Adrenal gland (tissue), 12 donors: ENCODE measurements around the gene MVB12B. TPM values are rescaled to one million over a fixed set of nuclear protein-coding genes. Genes with fewer than 3 reads are reported as not detected.

Source experiments
- DNase-seq, 7 donors: peaks; one replicate each; pipeline ENCODE4 v3.0.0-alpha.2; 2019 to 2020
- H3K27ac ChIP-seq, 5 donors: fragments of 200-600 bp; sonication (generic) in 4 of 5; 1 replicate in 3 of 5; 2 replicates in 2 of 5; pipeline versions ENCODE4 v1.5.1 to v1.8.0; 2016 to 2020; ENCODE audit warnings: mild to moderate bottlenecking in 1 of 5
- H3K27me3 ChIP-seq: fragments of 200-600 bp; 2 replicates; pipeline ENCODE4 v1.8.0; 2021
- H3K36me3 ChIP-seq, 2 donors: fragments of 200-600 bp; replicated peaks in 1 of 2; 1 replicate in 1 of 2; 2 replicates in 1 of 2; pipeline versions ENCODE4 v1.5.1 to v1.8.0; 2018 to 2022
- H3K4me1 ChIP-seq, 2 donors: fragments of 200-600 bp; replicated peaks in 1 of 2; 1 replicate in 1 of 2; 2 replicates in 1 of 2; pipeline versions ENCODE4 v1.5.1 to v1.8.0; 2018 to 2021
- H3K4me3 ChIP-seq, 4 donors: fragments of 200-600 bp; sonication (generic) in 3 of 4; one replicate each; pipeline ENCODE4 v1.5.1; 2016 to 2018
- H3K9me3 ChIP-seq, 3 donors: fragments of 200-600 bp; sonication (generic) in 1 of 3; replicated peaks in 1 of 3; 1 replicate in 2 of 3; 2 replicates in 1 of 3; pipeline versions ENCODE4 v1.5.1 to v1.8.0; 2016 to 2021
- CTCF ChIP-seq, 6 experiments: fragments of 450-650 bp in 4 of 6; fragments of 200-600 bp in 2 of 6; sonication (generic) in 1 of 6; IDR thresholded peaks; 1 replicate in 5 of 6; 2 replicates in 1 of 6; pipeline versions ENCODE4 v1.5.1 to v1.8.0; 2016 to 2021; ENCODE audit warnings: antibody characterized with exemption in 6 of 6, mild to moderate bottlenecking in 2 of 6, moderate library complexity in 1 of 6
- POLR2A ChIP-seq, 2 donors: fragments of 450-650 bp; IDR thresholded peaks; one replicate each; pipeline ENCODE4 v1.6.1; 2017; ENCODE audit warnings: antibody characterized with exemption in 2 of 2, mild to moderate bottlenecking in 2 of 2, moderate library complexity in 1 of 2
- WGBS, 4 donors: extraction: QIAGEN DNeasy Blood & Tissue Kit in 2 of 4; methylation state at CpG; one replicate each; pipeline versions ENCODE4 v1.1.5 to v1.1.7; 2013 to 2017; 5-methylcytosine and 5-hydroxymethylcytosine counted together
- intact Hi-C, 2 donors: fragments of 100-400 bp; cut with DNase I; formaldehyde crosslinking; loops; one replicate each; pipeline versions ENCODE4 v1.14.1 to v1.15.0; 2022 to 2023
- polyA plus RNA-seq, 3 donors: library from polyadenylated mRNA; stranded (reverse); fragments of 200-250 nt in 2 of 3; fragments of 350-450 nt in 1 of 3; fragmentation: Illumina TruSeq in 1 of 3; extraction: RNeasy Lipid Tissue Mini Kit (QIAGEN cat#74804) in 1 of 3; gene quantifications; one replicate each; pipeline ENCODE4 v1.2.3, GENCODE V29; 2013 to 2014
- total RNA-seq, 9 donors: library from RNA; depleted of rRNA in 4 of 9; stranded (reverse); fragments of >200 nt in 4 of 9; fragments of 120-200 nt in 1 of 9; fragmentation: NEBNext Ultra II Directional in 1 of 9; extraction: Animal tissue kit (Norgen Biotek cat#: 25700) in 1 of 9; gene quantifications; one replicate each; pipeline versions ENCODE4 v1.1.0 to v1.2.4, GENCODE V29; 2013 to 2023
- donor health status: healthy with polysubstance abuse.
- donor health status: Bipolar disorder and iron deficiency.
- donor health status: DM: yes; HTN: yes; CAD: no.
- donor health status: DM: no; HTN: no; CAD: no.
- donor health status: DM: no; HTN: no; CAD: no.
- donor health status: DM: yes; HTN: yes; CAD: no.

MVB12B gene
- total and polyA plus RNA-seq, 12 donors: 3.7 to 20.5 (median 12.8) TPM

- H3K4me1 ChIP-seq: no peaks in the 10 kb centered on the region
Measured at GRCh38 chr9:126301196-126301595, 25.4 kb upstream of the MVB12B start.

DNA sequence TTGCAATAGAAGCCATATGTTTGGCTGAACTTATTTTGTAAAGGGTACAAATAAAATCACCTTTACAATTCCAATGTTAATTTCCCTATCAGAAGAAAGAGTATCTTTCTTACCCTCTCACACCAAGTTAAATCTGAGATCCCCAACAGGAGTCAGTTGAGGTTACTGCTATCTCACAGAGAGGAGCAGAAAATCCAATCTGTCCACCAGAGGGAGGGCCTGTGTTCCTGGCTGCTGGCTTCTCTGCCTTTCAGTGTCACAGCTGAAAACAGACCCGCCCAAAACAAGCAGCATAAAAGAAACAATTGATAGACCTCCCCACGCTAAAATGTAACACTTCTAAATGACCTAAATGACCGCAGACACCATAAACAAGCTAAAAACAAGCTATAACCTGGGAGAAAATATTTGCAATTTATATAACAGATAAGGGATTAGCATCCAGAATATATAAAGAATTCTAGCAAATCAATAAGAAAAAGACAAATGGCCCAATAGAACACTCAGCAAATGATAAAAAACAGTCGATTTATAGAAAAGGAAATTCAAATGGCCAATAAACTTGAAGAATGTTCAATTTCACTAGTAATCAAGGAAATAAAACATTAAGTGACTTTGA lies 24.5 kb upstream of the MVB12B start:
- WGBS, 4 donors: 25 to 36% (median 34%) methylated on average over 4 of the region's 4 CpGs

More at GRCh38 chr9:126301196-126301595, 25.4 kb upstream of the MVB12B start:
- no peaks in the 10 kb centered on the region for H3K27me3 ChIP-seq
- TF ChIP-seq CTCF (IDR thresholded peaks at IDR 0.05) (no peak), POLR2A (IDR thresholded peaks at IDR 0.05) (no peak)
- WGBS, 4 donors: 96 to 100% (median 97%) methylated on average over 3 of the region's 3 CpGs
- no peaks in the 10 kb centered on the region for H3K36me3 ChIP-seq
- no peak overlapping the region for H3K27ac ChIP-seq
- peak in 1 of 7 donors; percentile 14 for DNase-seq
- H3K4me3 ChIP-seq: no peak overlapping the region
- intact Hi-C loops: loop anchor here in 1 of 2 donors (5.0 kb wide), 2 partner anchors 96 to 191 kb away; no protein-coding TSS in a partner anchor
- H3K9me3 ChIP-seq: no peaks in the 10 kb centered on the region

GRCh38 chr9:126302730-126303129 lies 23.9 kb upstream of the MVB12B start:
- H3K27ac ChIP-seq: no peak overlapping the region
- no peaks in the 10 kb centered on the region for H3K27me3 ChIP-seq
- H3K4me1 ChIP-seq: no peaks in the 10 kb centered on the region
- 73 to 81% (median 77%) methylated on average over 1 of the region's 1 CpG for WGBS, 4 donors
- no peaks in the 10 kb centered on the region for H3K36me3 ChIP-seq
- H3K4me3 ChIP-seq: no peak overlapping the region
- peak in 1 of 7 donors; percentile 1 for DNase-seq
- no peak for TF ChIP-seq CTCF (IDR thresholded peaks at IDR 0.05)
- TF ChIP-seq POLR2A (IDR thresholded peaks at IDR 0.05): no peak
- intact Hi-C loops: loop anchor here in 1 of 2 donors (5.0 kb wide), 2 partner anchors 95 to 190 kb away; no protein-coding TSS in a partner anchor
- no peaks in the 10 kb centered on the region for H3K9me3 ChIP-seq

More for the DNA sequence above, 24.5 kb upstream of the MVB12B start:
- no peak for TF ChIP-seq POLR2A (IDR thresholded peaks at IDR 0.05)
- TF ChIP-seq CTCF (IDR thresholded peaks at IDR 0.05): peak; percentile 51 to 79 (median 73)
- H3K27me3 ChIP-seq: no peaks in the 10 kb centered on the region
- H3K27ac ChIP-seq: no peak overlapping the region
- H3K4me1 ChIP-seq: no peaks in the 10 kb centered on the region
- H3K4me3 ChIP-seq: no peak overlapping the region
- intact Hi-C loops: loop anchor here in 1 of 2 donors (5.0 kb wide), 2 partner anchors 95 to 190 kb away; no protein-coding TSS in a partner anchor
- DNase-seq: peak; percentile 30 to 90 (median 69)
- H3K36me3 ChIP-seq: no peaks in the 10 kb centered on the region
- H3K9me3 ChIP-seq: no peaks in the 10 kb centered on the region

DNA sequence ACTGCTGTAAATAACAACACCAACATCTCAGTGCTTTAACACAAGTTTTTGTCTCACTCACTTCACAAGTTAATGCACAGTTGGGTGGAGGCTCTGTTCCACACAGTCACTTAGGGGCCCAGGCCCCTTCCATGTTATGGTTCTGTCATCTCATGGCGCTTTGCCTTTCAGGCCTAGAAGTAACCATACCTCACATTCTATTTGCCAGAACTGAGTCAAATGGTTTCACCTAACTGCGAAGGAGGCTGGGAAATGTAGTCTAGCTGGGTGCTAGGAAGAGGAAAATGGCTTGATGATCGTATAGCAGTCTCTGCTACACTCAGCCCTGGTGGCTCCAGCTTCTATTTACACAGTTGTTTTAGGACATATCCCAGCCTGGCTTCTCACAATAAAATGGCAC lies 23.1 kb upstream of the MVB12B start:
- 92 to 97% (median 96%) methylated on average over 3 of the region's 3 CpGs for WGBS, 4 donors
- intact Hi-C loops: loop anchor here in 1 of 2 donors (5.0 kb wide), 2 partner anchors 94 to 189 kb away; no protein-coding TSS in a partner anchor
- DNase-seq: peak in 2 of 7 donors; percentile 0 to 5
- Histone ChIP-seq H3K36me3 (no peaks in the 10 kb centered on the region), H3K27ac (no peak overlapping the region), H3K9me3 (no peaks in the 10 kb centered on the region), H3K27me3 (no peaks in the 10 kb centered on the region), H3K4me3 (no peak overlapping the region), H3K4me1 (no peaks in the 10 kb centered on the region)
- TF ChIP-seq CTCF (IDR thresholded peaks at IDR 0.05) (no peak), POLR2A (IDR thresholded peaks at IDR 0.05) (no peak)
